Body of pancreas (tissue), 4 donors: ENCODE measurements around the gene CCNY.

Experiments
- CTCF ChIP-seq, 7 experiments: fragments of 450-650 bp in 4 of 7; fragments of 200-600 bp in 3 of 7; sonication (generic) in 3 of 7; IDR thresholded peaks; one replicate each; pipeline ENCODE4 v1.5.1; 2016 to 2019; ENCODE audit warnings: antibody characterized with exemption in 7 of 7
- POLR2A ChIP-seq, 3 donors: fragments of 450-650 bp; IDR thresholded peaks; one replicate each; pipeline ENCODE4 v1.6.1; 2016; ENCODE audit warnings: antibody characterized with exemption in 3 of 3, mild to moderate bottlenecking in 2 of 3

GRCh38 chr10:35569836-35570235 is 233.5 kb downstream of the CCNY start:
- TF ChIP-seq CTCF (IDR thresholded peaks at IDR 0.05), result no peak
- TF ChIP-seq POLR2A (IDR thresholded peaks at IDR 0.05), result no peak
